ENCODE measurements around the gene GSTO2.

Gene GSTO2

GRCh38 chr10:104277785-104278184, 8.8 kb downstream of the GSTO2 start:
- no peak for DNase-seq
- no peak for TF ChIP-seq CTCF (IDR thresholded peaks at IDR 0.05; ENCODE audit: low read depth, low read length)
- Histone ChIP-seq H3K27me3 (ENCODE audit: insufficient read depth, low read depth, severe bottlenecking) (no peaks in the 10 kb centered on the region), H3K4me3 (ENCODE audit: low read depth, low read length) (no peak overlapping the region), H3K27ac (no peak overlapping the region), H3K9me3 (ENCODE audit: severe bottlenecking) (no peaks in the 10 kb centered on the region), H3K36me3 (no peaks in the 10 kb centered on the region)

GRCh38 chr10:104279550-104280259, 10.7 kb downstream of the GSTO2 start:
- no peaks in the 10 kb centered on the region for H3K27me3 ChIP-seq (ENCODE audit: insufficient read depth, low read depth, severe bottlenecking)
- no peak overlapping the region for H3K4me3 ChIP-seq (ENCODE audit: low read depth, low read length)
- no peaks in the 10 kb centered on the region for H3K9me3 ChIP-seq (ENCODE audit: severe bottlenecking)
- no peak for DNase-seq
- no peaks in the 10 kb centered on the region for H3K36me3 ChIP-seq
- H3K27ac ChIP-seq, result no peak overlapping the region
- no peak for TF ChIP-seq CTCF (IDR thresholded peaks at IDR 0.05; ENCODE audit: low read depth, low read length)

- H3K27me3 ChIP-seq (ENCODE audit: insufficient read depth, low read depth, severe bottlenecking), result no peaks in the 10 kb centered on the region
- H3K4me3 ChIP-seq (ENCODE audit: low read depth, low read length), result no peak overlapping the region
- H3K36me3 ChIP-seq, result no peaks in the 10 kb centered on the region
- no peak for DNase-seq
- no peak overlapping the region for H3K27ac ChIP-seq
- no peaks in the 10 kb centered on the region for H3K9me3 ChIP-seq (ENCODE audit: severe bottlenecking)
- no peak for TF ChIP-seq CTCF (IDR thresholded peaks at IDR 0.05; ENCODE audit: low read depth, low read length)
These were observed 12.7 kb downstream of the GSTO2 start for GRCh38 chr10:104281694-104282093.

- no peaks in the 10 kb centered on the region for H3K27me3 ChIP-seq (ENCODE audit: insufficient read depth, low read depth, severe bottlenecking)
- no peaks in the 10 kb centered on the region for H3K9me3 ChIP-seq (ENCODE audit: severe bottlenecking)
- no peak for DNase-seq
- no peaks in the 10 kb centered on the region for H3K36me3 ChIP-seq
- no peak for TF ChIP-seq CTCF (IDR thresholded peaks at IDR 0.05; ENCODE audit: low read depth, low read length)
- H3K27ac ChIP-seq, result no peak overlapping the region
- H3K4me3 ChIP-seq (ENCODE audit: low read depth, low read length), result no peak overlapping the region
These were observed 15.9 kb downstream of the GSTO2 start for GRCh38 chr10:104284846-104285245.

GRCh38 chr10:104286939-104287338, 18.0 kb downstream of the GSTO2 start:
- no peaks in the 10 kb centered on the region for H3K9me3 ChIP-seq (ENCODE audit: severe bottlenecking)
- no peaks in the 10 kb centered on the region for H3K27me3 ChIP-seq (ENCODE audit: insufficient read depth, low read depth, severe bottlenecking)
- no peaks in the 10 kb centered on the region for H3K36me3 ChIP-seq
- H3K4me3 ChIP-seq (ENCODE audit: low read depth, low read length), result no peak overlapping the region
- no peak overlapping the region for H3K27ac ChIP-seq
- no peak for TF ChIP-seq CTCF (IDR thresholded peaks at IDR 0.05; ENCODE audit: low read depth, low read length)
- no peak for DNase-seq

- Histone ChIP-seq H3K27ac (no peak overlapping the region), H3K4me3 (ENCODE audit: low read depth, low read length) (no peak overlapping the region), H3K36me3 (no peaks in the 10 kb centered on the region), H3K27me3 (ENCODE audit: insufficient read depth, low read depth, severe bottlenecking) (no peaks in the 10 kb centered on the region), H3K9me3 (ENCODE audit: severe bottlenecking) (no peaks in the 10 kb centered on the region)
- DNase-seq, result no peak
- TF ChIP-seq CTCF (IDR thresholded peaks at IDR 0.05; ENCODE audit: low read depth, low read length), result no peak
These were observed 19.4 kb downstream of the GSTO2 start for GRCh38 chr10:104288355-104288754.

All from WERI-Rb-1 (cell line).